Caco-2 (cell line): ENCODE data around the gene ADK. TPM values are rescaled to one million over a fixed set of nuclear protein-coding genes. Genes with fewer than 3 reads are reported as not detected.

Experiments used
- BruUV-seq: library from RNA; stranded (reverse); fragments of 400-500 nt; replicated peaks from 2 replicates; lab custom pipeline; 2021; lab: Mats Ljungman, UMichigan
- CTCF ChIA-PET: fragments of 300-600 bp; sonication (Branson Sonifier 250); formaldehyde crosslinking; loops from one replicate; lab custom pipeline; 2022; ENCODE audit warnings: antibody characterized with exemption; lab: Charles Lee
- POLR2A ChIA-PET: fragments of 300-600 bp; sonication (Branson Sonifier 250); formaldehyde crosslinking; loops from one replicate; lab custom pipeline; 2022; ENCODE audit warnings: antibody characterized with exemption; lab: Charles Lee
- DNase-seq, 2 experiments: peaks; one replicate each; pipeline versions ENCODE4 v3.0.0 to v3.0.0-alpha.2; 2020 to 2022
- H3K27me3 ChIP-seq: replicated peaks from 2 replicates; pipeline ENCODE4 v1.6.0; 2011; ENCODE audit warnings: low read length; ENCODE audit not compliant: control insufficient read depth, insufficient read depth
- H3K36me3 ChIP-seq: 2 replicates; pipeline ENCODE4 v1.5.1; 2011; ENCODE audit warnings: low read length; ENCODE audit not compliant: control insufficient read depth, insufficient read depth
- H3K4me1 ChIP-seq: fragments of 250-450 bp; sonication (Bioruptor Pico); 2 replicates; pipeline ENCODE4 v1.5.1; 2020; ENCODE audit warnings: mild to moderate bottlenecking
- H3K4me3 ChIP-seq: 2 replicates; pipeline ENCODE4 v1.5.1; 2011; ENCODE audit warnings: low read depth, mild to moderate bottlenecking, control low read depth, low read length
- H3K9me3 ChIP-seq: fragments of 250-450 bp; sonication (Bioruptor Pico); 2 replicates; pipeline ENCODE4 v1.5.1; 2020; ENCODE audit warnings: mild to moderate bottlenecking, moderate library complexity
- H3K27ac Mint-ChIP-seq: one replicate; pipeline ENCODE4 v1.8.0; 2022; ENCODE audit warnings: mixed read lengths; ENCODE audit not compliant: unreplicated experiment
- H3K27me3 Mint-ChIP-seq: one replicate; pipeline ENCODE4 v1.8.0; 2022; ENCODE audit warnings: mixed read lengths; ENCODE audit not compliant: insufficient read depth, unreplicated experiment
- H3K36me3 Mint-ChIP-seq: one replicate; pipeline ENCODE4 v1.8.0; 2022; ENCODE audit warnings: mild to moderate bottlenecking, mixed read lengths; ENCODE audit not compliant: insufficient read depth, unreplicated experiment
- H3K4me1 Mint-ChIP-seq: one replicate; pipeline ENCODE4 v1.8.0; 2022; ENCODE audit warnings: low read depth, mixed read lengths; ENCODE audit not compliant: unreplicated experiment
- H3K4me3 Mint-ChIP-seq: one replicate; pipeline ENCODE4 v1.8.0; 2022; ENCODE audit warnings: mild to moderate bottlenecking, moderate library complexity, mixed read lengths; ENCODE audit not compliant: unreplicated experiment
- H3K9me3 Mint-ChIP-seq: one replicate; pipeline ENCODE4 v1.8.0; 2022; ENCODE audit warnings: mixed read lengths; ENCODE audit not compliant: unreplicated experiment
- intact Hi-C: fragments of 100-400 bp; cut with micrococcal nuclease; formaldehyde crosslinking; loops from one replicate; pipeline ENCODE4 v1.10.0; 2022; ENCODE audit not compliant: unreplicated experiment
- total RNA-seq: library from RNA; stranded (reverse); gene quantifications from 2 replicates; pipeline ENCODE4 v1.2.3, GENCODE V29; 2022
- TF ChIP-seq, protein P1 (sequence below), 2 experiments: fragments of 200-600 bp in 1 of 2; IDR thresholded peaks; 1 replicate in 1 of 2; 2 replicates in 1 of 2; pipeline versions ENCODE4 v1.5.1 to v1.8.0; 2011 to 2022; ENCODE audit warnings: antibody characterized with exemption in 1 of 2, control low read depth in 1 of 2, inconsistent platforms in 1 of 2, low read depth in 1 of 2, low read length in 1 of 2, mild to moderate bottlenecking in 1 of 2, moderate library complexity in 1 of 2; ENCODE audit not compliant: insufficient read depth in 1 of 2, severe bottlenecking in 1 of 2, unreplicated experiment in 1 of 2

Gene ADK
- total RNA-seq, 1 experiment from 2014 or later, result 105 TPM

DNA sequence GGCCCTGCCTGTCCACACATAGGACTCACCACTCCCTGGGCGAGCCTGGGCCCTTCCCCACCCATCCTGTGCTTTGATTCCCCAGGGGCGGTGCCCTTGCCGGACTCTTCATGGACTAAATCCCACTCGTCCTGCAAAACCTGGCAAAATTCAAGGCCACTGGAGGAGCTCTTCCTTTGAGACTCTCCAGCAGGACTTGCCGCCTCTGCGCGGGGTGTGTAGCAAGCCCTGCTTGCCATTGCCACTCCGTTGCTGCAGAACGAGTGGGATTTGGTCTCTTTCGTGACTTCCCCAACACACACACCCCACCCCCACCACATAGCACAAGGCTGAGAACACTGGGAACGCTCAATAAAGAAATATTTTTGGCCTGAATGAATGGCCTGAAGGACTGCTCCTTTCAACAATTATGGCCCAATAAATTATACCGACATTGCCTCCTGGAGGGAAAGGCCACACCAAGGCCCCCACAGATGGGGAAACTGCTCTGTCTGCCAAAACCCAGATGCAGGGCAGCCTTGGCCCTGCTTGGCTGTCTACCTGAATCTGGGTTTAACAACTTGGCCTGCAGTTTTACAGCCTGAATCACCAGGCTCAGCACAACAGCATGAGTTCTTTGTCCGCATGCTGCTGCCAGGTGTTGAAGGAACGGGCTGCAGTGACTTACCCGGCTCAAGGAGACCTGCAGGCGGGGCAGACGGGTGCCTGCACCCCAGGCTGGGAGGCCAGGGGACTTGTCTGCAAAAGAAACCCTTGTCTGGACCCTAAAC lies 602.6 kb downstream of the ADK start:
- Mint-ChIP-seq H3K4me3 (no peak overlapping the region), H3K27ac (no peak overlapping the region), H3K27me3 (no peaks in the 10 kb centered on the region), H3K36me3 (no peaks in the 10 kb centered on the region), H3K9me3 (no peaks in the 10 kb centered on the region), H3K4me1 (no peaks in the 10 kb centered on the region)
- CTCF ChIA-PET, result no interaction called here
- H3K4me1 ChIP-seq, result no peaks in the 10 kb centered on the region; the same call in 1 of the 2 replicates
- H3K27me3 ChIP-seq, result no peaks in the 10 kb centered on the region
- no peak for DNase-seq
- H3K9me3 ChIP-seq, result no peaks in the 10 kb centered on the region
- BruUV-seq, result no TSS peak
- no peak overlapping the region for H3K4me3 ChIP-seq
- no peaks in the 10 kb centered on the region for H3K36me3 ChIP-seq
- TF ChIP-seq, protein P1, sequence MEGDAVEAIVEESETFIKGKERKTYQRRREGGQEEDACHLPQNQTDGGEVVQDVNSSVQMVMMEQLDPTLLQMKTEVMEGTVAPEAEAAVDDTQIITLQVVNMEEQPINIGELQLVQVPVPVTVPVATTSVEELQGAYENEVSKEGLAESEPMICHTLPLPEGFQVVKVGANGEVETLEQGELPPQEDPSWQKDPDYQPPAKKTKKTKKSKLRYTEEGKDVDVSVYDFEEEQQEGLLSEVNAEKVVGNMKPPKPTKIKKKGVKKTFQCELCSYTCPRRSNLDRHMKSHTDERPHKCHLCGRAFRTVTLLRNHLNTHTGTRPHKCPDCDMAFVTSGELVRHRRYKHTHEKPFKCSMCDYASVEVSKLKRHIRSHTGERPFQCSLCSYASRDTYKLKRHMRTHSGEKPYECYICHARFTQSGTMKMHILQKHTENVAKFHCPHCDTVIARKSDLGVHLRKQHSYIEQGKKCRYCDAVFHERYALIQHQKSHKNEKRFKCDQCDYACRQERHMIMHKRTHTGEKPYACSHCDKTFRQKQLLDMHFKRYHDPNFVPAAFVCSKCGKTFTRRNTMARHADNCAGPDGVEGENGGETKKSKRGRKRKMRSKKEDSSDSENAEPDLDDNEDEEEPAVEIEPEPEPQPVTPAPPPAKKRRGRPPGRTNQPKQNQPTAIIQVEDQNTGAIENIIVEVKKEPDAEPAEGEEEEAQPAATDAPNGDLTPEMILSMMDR (IDR thresholded peaks at IDR 0.05; ENCODE audit: insufficient read depth in 1 of 2, low read depth in 1 of 2, low read length in 1 of 2, severe bottlenecking in 1 of 2, unreplicated experiment in 1 of 2), result no peak
- POLR2A ChIA-PET, result no interaction called here
- intact Hi-C loops, result no loop called here

DNA sequence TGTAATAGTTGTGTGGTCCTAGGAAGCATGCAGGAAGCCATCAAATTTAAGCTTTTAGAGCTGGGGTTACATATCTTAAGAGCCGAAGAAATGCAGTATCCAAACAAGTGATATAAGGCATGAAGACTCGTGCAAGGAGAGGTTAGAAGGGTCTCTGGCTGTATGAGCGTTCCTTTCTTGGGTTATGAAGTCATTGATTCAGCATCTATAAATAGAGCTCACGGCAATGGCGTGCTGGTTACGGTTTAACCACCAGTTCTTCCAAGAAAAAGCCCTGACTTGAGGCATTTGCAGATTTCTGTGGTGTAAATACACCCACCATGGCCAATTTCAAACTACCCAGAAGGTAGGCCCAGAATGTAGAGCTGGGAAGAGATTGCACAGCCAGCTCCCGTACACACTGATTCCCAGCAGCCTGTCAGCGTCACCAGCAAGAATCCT lies 603.4 kb downstream of the ADK start:
- Mint-ChIP-seq H3K9me3 (no peaks in the 10 kb centered on the region), H3K36me3 (no peaks in the 10 kb centered on the region), H3K4me1 (no peaks in the 10 kb centered on the region), H3K27ac (no peak overlapping the region), H3K27me3 (no peaks in the 10 kb centered on the region), H3K4me3 (no peak overlapping the region)
- no peaks in the 10 kb centered on the region for H3K27me3 ChIP-seq
- no peaks in the 10 kb centered on the region for H3K36me3 ChIP-seq
- no TSS peak for BruUV-seq
- no peaks in the 10 kb centered on the region; the same call in 1 of the 2 replicates for H3K4me1 ChIP-seq
- CTCF ChIA-PET, result no interaction called here
- intact Hi-C loops, result no loop called here
- POLR2A ChIA-PET, result no interaction called here
- no peaks in the 10 kb centered on the region for H3K9me3 ChIP-seq
- TF ChIP-seq, protein P1 (IDR thresholded peaks at IDR 0.05; ENCODE audit: insufficient read depth in 1 of 2, low read depth in 1 of 2, low read length in 1 of 2, severe bottlenecking in 1 of 2, unreplicated experiment in 1 of 2), result no peak
- no peak overlapping the region for H3K4me3 ChIP-seq
- no peak for DNase-seq

DNA sequence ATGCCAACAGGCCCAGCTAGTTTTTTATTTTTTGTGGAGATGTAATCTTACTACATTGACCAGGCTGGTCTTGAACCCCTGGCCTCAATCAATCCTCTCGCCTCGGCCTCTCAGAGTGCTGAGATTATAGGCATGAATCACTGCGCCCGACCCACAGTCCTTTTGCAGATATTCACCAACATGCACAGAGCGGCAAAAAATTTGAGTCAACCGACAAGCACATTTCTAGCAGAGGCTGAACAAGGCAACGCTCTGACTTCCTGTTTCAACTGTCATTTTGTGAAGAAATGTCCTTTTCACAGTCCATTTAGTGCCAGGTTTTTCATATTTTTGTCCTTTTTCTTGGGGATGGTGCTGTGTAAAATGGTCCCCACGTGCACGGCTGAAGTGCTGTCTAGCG lies 604.3 kb downstream of the ADK start:
- CTCF ChIA-PET, result no interaction called here
- POLR2A ChIA-PET, result no interaction called here
- no TSS peak for BruUV-seq

More for the DNA sequence above, 604.3 kb downstream of the ADK start:
- Mint-ChIP-seq H3K27ac (no peak overlapping the region), H3K9me3 (no peaks in the 10 kb centered on the region), H3K36me3 (no peaks in the 10 kb centered on the region), H3K27me3 (no peaks in the 10 kb centered on the region), H3K4me1 (no peaks in the 10 kb centered on the region), H3K4me3 (no peak overlapping the region)
- Histone ChIP-seq H3K27me3 (no peaks in the 10 kb centered on the region), H3K4me3 (no peak overlapping the region), H3K36me3 (no peaks in the 10 kb centered on the region), H3K9me3 (no peaks in the 10 kb centered on the region), H3K4me1 (no peaks in the 10 kb centered on the region; the same call in 1 of the 2 replicates)
- intact Hi-C loops, result no loop called here
- no peak for DNase-seq
- TF ChIP-seq, protein P1 (IDR thresholded peaks at IDR 0.05; ENCODE audit: insufficient read depth in 1 of 2, low read depth in 1 of 2, low read length in 1 of 2, severe bottlenecking in 1 of 2, unreplicated experiment in 1 of 2), result no peak

Other genes with a start within 250 kb of the ADK start
- gene PLAU, start 240.1 kb upstream of the ADK start, total RNA-seq, result 1.2 and 1.8 TPM in 2 replicates
- gene VCL, start 153.1 kb upstream of the ADK start, total RNA-seq, result 92.2 and 113 TPM in 2 replicates
- 56.7 and 63.7 TPM in 2 replicates for gene AP3M1, start 393 bp upstream of the ADK start, total RNA-seq